NCI-H526 (cell line): ENCODE results near the gene GAREM1.
A peak's percentile ranks its signal among the peaks of the same experiment; 100 is the strongest.
"Not testable (repeated sequence)": the region's sequence is repeated elsewhere in the genome, so short reads cannot be mapped to it uniquely, and the experiment has no call there.

ENCODE experiments used
- DNase-seq, 2 experiments: peaks; one replicate each; lab custom pipeline; 2025; lab: John Stamatoyannopoulos, UW

Gene GAREM1

DNA sequence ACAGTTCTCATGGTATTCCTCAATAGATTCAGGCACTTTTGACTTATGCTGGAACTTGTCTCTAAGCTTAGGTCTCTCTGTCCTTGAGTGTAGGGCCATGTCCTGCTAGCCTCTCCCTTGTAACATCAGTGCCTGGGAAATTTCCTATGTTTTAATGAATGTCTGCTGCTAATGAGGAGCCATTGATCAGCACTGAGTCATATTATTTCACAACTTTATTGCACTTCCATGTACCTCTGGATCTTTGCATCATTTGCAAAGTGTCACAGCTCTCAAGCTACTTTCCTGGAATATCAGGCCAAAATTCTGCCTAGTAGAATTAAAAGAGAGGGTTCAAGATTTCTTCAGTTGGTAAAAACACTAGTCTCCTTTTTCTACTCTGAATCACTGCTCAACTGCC is 102.5 kb downstream of the GAREM1 start:
- DNase-seq = no peak

- DNase-seq = no peak
Observed at GRCh38 chr18:32366586-32367538, 103.8 kb downstream of the GAREM1 start.

DNA sequence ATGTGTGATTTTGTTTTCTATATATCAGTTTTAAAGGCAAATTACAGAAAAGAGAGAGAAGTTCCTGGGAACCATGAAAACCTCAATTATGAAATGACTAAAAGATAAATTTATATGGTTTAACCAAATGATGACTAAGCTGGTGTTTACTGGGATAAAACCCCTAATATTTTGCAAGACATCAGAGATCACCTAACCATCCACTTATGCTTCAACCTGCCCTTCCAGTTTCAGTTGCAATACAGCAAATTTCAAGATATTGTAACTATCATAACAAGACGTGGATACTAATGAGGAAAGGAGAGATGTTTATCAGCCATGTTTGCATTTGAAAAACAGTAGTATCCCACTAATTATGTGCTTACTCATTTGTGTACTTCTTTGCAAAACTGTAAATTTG is 108.2 kb downstream of the GAREM1 start:
- peak; percentile 32 to 50 for DNase-seq

DNA sequence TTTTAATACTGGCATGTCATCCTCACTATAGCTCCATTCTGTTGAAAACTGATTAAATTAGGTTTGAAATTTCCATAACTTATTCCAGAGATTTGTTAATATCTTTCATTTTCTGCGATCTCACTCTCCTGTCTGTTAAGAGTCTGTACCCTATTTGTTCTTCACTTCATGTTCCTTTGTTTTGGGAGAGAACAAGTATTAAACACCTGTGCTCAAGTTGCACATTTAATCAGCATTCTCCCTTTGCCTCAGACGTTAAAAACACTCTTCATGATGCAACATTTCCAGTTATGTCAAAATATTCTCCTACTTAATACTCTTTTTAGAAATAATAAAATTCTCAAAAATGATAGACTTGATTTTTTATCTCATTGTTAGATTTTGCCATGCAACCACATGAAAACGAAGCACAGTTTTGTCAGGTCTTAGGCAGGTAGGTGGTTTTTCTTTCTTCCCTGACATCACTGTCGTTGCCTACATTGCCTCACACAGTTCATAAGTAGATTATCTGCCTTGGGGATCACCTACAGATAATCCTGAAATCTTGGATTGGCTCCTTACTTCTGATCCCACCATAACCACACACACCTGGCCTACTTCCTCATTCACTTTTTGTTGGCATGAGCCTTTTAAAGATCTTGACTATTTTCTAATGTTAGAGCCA is 109.9 kb downstream of the GAREM1 start:
- DNase-seq = no peak

DNA sequence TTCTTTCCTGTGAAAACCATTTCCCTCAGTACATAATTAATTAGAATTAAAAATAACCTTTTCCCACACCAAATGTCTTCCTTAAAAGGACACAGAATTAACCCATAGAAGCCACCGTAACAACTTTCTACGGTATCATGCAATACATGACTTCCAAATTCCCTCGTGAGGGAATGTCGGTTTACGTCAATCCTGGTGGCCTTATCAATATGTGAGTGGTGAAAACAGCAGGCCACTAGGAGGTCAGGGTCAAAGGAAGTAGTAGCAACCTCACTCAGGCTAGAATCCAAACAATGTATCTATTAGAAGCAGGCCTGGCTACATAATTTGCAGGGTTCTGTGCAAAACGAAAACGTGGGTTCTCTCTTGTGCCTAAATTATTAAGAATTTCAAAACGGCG is 112.2 kb downstream of the GAREM1 start:
- DNase-seq = no peak

DNA sequence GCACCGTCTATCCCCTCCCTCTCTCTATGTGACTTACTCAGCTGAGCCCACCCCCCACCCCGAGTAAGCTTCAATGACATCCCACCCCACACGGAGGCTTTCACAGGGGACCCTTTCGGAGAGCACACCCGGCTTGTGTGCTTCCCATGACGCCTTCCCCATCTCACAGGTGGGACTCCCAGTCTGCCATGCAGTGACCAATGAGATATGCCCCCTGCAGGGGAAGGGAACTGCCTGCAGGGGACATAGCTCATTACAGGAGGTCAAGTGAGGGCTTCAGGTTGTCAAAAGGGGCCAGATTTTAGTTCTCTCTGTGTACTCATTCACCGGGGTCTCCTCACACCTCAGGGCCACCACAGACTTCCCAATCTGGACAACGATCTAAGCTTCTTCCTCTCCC is 112.6 kb downstream of the GAREM1 start:
- no peak for DNase-seq

DNA sequence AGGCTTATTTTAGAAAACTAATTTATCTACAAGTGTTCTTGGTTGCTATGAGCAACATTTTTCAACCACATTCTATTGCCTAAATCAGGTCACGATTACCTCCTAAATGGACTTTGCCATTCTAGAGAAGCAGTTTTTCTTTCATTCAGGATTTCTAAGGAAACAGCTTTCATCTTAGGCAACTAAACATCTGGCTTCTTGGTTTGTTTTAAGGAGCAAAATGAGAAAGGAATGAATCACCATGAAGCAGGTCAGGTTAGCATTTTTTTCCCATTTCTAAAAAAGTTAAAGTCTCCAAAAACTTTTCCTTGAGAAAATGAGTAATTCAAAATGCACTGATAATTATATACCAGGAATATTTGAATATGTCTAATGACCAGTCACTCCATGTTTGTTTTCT is 114.8 kb downstream of the GAREM1 start:
- no peak for DNase-seq

- DNase-seq = no peak
Observed at GRCh38 chr18:32354518-32354917, 116.2 kb downstream of the GAREM1 start.

- DNase-seq = no peak
Observed at GRCh38 chr18:32353257-32353656, 117.4 kb downstream of the GAREM1 start.

DNA sequence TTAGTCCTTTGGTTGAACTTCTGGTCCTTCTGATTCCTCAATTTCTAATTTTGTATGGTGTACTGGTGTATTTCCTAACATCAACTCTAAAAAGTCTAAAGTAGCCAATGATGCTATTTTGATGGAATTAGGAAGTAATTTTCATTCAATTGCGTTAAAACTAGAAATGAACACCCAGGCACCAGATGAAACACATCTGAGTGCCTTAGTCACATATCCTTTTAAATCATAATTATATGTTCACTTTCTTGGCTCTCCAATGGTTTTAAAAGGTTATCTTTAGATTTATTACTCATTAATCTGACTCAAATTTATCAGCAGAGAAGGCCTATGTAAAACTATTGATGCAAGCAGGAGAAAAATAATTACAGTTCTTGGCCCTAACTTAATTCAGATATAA is 119.7 kb downstream of the GAREM1 start:
- no peak for DNase-seq

- no peak for DNase-seq
Observed at GRCh38 chr18:32349728-32350395, 120.8 kb downstream of the GAREM1 start.

- DNase-seq = no peak
Observed at GRCh38 chr18:32346671-32347070, 124.0 kb downstream of the GAREM1 start.

- DNase-seq = no peak
Observed at GRCh38 chr18:32343634-32344033, 127.0 kb downstream of the GAREM1 start.

GRCh38 chr18:32341112-32341511 is 129.6 kb downstream of the GAREM1 start:
- not testable (repeated sequence) for DNase-seq

DNA sequence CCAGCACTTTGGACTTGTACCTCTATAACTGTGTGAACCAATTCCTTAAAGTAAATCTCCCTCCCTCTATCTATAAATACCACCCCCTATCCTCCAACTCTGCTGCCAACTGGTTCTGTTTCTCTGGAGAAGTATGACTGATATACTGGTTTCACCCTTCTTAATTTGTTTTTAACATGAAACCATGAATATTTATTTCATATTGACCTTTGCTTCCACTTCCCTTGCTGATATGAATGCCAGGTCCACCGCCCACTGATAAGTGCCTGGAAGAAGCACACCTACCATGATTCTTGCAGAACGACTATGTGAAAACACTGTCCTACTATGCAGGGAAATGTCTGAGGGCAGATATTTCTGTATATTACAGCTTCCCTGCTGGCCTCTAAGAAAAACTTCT is 131.6 kb downstream of the GAREM1 start:
- no peak for DNase-seq

- no peak for DNase-seq
Observed at GRCh38 chr18:32337821-32338220, 132.9 kb downstream of the GAREM1 start.

GRCh38 chr18:32337347-32337746 is 133.3 kb downstream of the GAREM1 start:
- DNase-seq = no peak

DNA sequence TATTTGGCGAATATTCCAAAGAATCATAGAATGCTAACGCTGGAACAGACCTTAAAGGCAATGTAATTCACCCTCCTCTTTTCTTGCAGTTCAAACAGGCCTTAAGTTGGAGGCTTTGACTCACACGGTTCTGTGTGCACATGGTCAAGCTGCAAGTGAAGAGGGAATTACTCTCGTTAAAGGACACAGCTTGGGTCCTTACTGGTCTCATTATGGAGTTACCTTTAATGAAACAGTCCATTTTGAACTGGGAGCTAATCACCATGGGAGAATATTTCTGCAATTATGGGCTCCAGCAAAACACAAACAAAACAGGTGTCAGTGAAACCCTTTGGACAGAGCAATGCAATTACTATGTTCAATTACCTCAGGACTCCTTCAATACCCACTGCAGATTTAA is 135.5 kb downstream of the GAREM1 start:
- no peak for DNase-seq

DNA sequence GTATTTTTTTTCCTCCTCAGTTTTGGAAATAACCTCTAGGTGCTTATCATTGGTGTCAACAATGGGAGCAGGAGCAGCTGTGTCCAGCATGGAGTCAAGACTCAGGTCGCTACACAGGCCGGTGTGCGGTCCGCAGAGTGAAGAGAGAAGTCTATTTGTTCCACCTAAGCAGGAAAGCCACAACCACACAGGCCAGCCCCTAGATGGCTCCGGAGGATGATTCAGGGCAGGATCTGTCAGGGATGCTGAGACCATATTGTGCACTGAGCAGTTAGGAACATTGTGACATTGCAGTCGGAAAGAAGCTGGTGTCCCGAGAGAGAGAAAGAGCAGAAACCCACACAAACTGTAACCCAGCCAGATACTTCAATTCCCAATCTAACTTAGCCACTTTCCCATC is 136.9 kb downstream of the GAREM1 start:
- DNase-seq = no peak

GRCh38 chr18:32332708-32333107 is 138.0 kb downstream of the GAREM1 start:
- no peak for DNase-seq

DNA sequence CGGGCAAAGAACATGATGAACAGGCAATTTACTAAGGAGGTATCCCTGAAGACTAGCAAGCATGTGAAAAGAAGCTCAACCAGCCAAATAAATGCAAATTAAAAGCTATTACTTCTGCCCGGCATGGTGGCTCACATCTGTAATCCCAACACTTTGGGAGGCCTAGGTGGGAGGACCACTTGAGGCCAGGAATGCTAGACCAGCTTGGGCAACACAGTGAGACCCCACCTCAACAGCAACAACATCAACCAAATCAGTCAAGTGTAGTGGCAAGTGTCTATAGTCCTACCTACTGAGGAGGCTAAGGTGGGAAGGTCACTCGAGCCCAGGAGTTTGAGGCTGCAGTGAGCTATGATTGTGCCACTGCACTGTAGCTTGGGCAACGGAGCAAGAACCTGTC is 141.7 kb downstream of the GAREM1 start:
- DNase-seq = no peak

GRCh38 chr18:32328379-32328778 is 142.3 kb downstream of the GAREM1 start:
- DNase-seq = no peak
